Prostate gland (tissue), 2 donors: ENCODE measurements around the gene RARB.

Source experiments
- CTCF ChIP-seq, 4 experiments: fragments of 200-600 bp in 2 of 4; fragments of 450-650 bp in 2 of 4; sonication (generic) in 2 of 4; IDR thresholded peaks; 1 replicate in 3 of 4; 2 replicates in 1 of 4; pipeline ENCODE4 v1.5.1; 2016 to 2019; ENCODE audit warnings: antibody characterized with exemption in 4 of 4, mild to moderate bottlenecking in 2 of 4, moderate library complexity in 2 of 4
- POLR2A ChIP-seq: fragments of 450-650 bp; IDR thresholded peaks from one replicate; pipeline ENCODE4 v1.6.1; 2016; ENCODE audit warnings: antibody characterized with exemption, mild to moderate bottlenecking
- POLR2AphosphoS5 ChIP-seq: sonication (generic); formaldehyde crosslinking; IDR thresholded peaks from one replicate; pipeline ENCODE4 v1.6.1; 2017; ENCODE audit warnings: antibody characterized with exemption

GRCh38 chr3:25586553-25586952, 158.5 kb downstream of the RARB start:
- TF ChIP-seq CTCF (IDR thresholded peaks at IDR 0.05) (no peak), POLR2AphosphoS5 (no peak), POLR2A (no peak)
